ENCODE data around the gene PRCP. TPM values are rescaled to one million over a fixed set of nuclear protein-coding genes. Genes with fewer than 3 reads are reported as not detected.

Gene PRCP
- total RNA-seq, 1 experiment from 2014 or later: 56.7 TPM

DNA sequence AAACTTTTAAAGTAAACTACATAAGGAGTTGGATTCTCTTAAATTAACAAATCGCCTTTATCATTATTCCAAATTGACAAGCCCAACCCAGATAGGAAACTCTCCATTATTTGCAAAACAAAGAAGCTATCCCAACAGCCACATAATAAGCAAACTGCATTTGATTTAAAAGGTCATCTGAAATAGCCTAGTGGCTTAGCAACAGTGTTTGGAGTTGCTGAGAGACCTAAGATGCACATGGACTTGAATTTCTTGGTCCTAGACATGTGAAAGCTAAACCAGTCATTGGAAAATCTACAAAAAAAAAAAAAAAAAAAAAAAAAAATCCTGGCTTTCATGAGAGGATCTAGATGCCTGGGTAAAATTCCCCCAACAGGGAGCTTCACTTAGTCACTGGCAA lies 69.5 kb downstream of the PRCP start:
- Mint-ChIP-seq H3K36me3 (ENCODE audit: insufficient read depth in 1 of 3, low read depth in 3 of 3) (peaks cover 8 to 14% (median 14%) of the 10 kb centered on the region in 3 experiments; a peak in 5 of 7 replicates), H3K4me1 (peaks cover 3 to 13% of the 10 kb centered on the region in 2 experiments), H3K27me3 (ENCODE audit: low read depth) (no peaks in the 10 kb centered on the region), H3K27ac (no peak overlapping the region), H3K4me3 (no peak overlapping the region), H3K9me3 (no peaks in the 10 kb centered on the region; a peak in 1 of 5 replicates)
- Histone ChIP-seq H3K4ac (ENCODE audit: low read depth, low read length) (no peak overlapping the region), H4K91ac (ENCODE audit: insufficient read length, low read depth, low read length) (no peak overlapping the region), H3T11ph (ENCODE audit: low read length) (no peak overlapping the region), H3K4me2 (ENCODE audit: insufficient read depth, insufficient read length, low read length) (no peak overlapping the region), H2BK15ac (ENCODE audit: low read depth, low read length) (no peak overlapping the region), H2AFZ (ENCODE audit: low read length) (no peak overlapping the region), H2BK5ac (ENCODE audit: insufficient read length, low read length) (no peak overlapping the region), H3K14ac (ENCODE audit: insufficient read depth, low read length) (no peak overlapping the region), H3K79me1 (ENCODE audit: insufficient read depth, low read depth, low read length, poor library complexity, severe bottlenecking) (no peaks in the 10 kb centered on the region), H3K9ac (ENCODE audit: extremely low read depth, insufficient read length, low read length) (no peak overlapping the region), H3K23me2 (ENCODE audit: insufficient read length, low read depth, low read length, poor library complexity, severe bottlenecking) (no peaks in the 10 kb centered on the region), H3K27ac (ENCODE audit: insufficient read length, low read depth, low read length) (no peak overlapping the region), H2AK5ac (ENCODE audit: insufficient read length, low read length) (no peak overlapping the region), H4K5ac (ENCODE audit: insufficient read length, low read depth, low read length) (no peak overlapping the region), H3K23ac (ENCODE audit: insufficient read length, low read depth, low read length) (no peak overlapping the region), H3K9me3 (ENCODE audit: control insufficient read depth, low read depth, low read length) (no peaks in the 10 kb centered on the region), H4K8ac (replicated peaks; ENCODE audit: insufficient read length, low read depth, low read length) (no peak overlapping the region), H3K27me3 (ENCODE audit: insufficient read depth, low read length) (no peaks in the 10 kb centered on the region), H3K18ac (ENCODE audit: insufficient read length, low read depth, low read length) (no peak overlapping the region), H3K4me1 (ENCODE audit: insufficient read depth, low read length) (no peaks in the 10 kb centered on the region; the same call in 1 of the 2 replicates), H3K79me2 (ENCODE audit: insufficient read depth, low read length) (no peaks in the 10 kb centered on the region), H2BK12ac (ENCODE audit: insufficient read length, low read depth, low read length) (no peak overlapping the region), H2BK120ac (ENCODE audit: low read depth, low read length, poor library complexity, severe bottlenecking) (no peak overlapping the region), H3K56ac (ENCODE audit: insufficient read length, low read depth, low read length) (no peak overlapping the region), H4K20me1 (ENCODE audit: control insufficient read depth, insufficient read depth, insufficient read length) (no peaks in the 10 kb centered on the region), H2BK20ac (ENCODE audit: low read depth, low read length, poor library complexity, severe bottlenecking) (no peak overlapping the region)
- DNase-seq: no peak
- TF ChIP-seq, protein P1, sequence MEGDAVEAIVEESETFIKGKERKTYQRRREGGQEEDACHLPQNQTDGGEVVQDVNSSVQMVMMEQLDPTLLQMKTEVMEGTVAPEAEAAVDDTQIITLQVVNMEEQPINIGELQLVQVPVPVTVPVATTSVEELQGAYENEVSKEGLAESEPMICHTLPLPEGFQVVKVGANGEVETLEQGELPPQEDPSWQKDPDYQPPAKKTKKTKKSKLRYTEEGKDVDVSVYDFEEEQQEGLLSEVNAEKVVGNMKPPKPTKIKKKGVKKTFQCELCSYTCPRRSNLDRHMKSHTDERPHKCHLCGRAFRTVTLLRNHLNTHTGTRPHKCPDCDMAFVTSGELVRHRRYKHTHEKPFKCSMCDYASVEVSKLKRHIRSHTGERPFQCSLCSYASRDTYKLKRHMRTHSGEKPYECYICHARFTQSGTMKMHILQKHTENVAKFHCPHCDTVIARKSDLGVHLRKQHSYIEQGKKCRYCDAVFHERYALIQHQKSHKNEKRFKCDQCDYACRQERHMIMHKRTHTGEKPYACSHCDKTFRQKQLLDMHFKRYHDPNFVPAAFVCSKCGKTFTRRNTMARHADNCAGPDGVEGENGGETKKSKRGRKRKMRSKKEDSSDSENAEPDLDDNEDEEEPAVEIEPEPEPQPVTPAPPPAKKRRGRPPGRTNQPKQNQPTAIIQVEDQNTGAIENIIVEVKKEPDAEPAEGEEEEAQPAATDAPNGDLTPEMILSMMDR (conservative IDR thresholded peaks at IDR 0.05): no peak
- WGBS (ENCODE audit: extremely low coverage, insufficient read length, low lambda C conversion rate): no CpG with 5 or more reads among the region's 1 CpG
